Measurements from ENCODE around the gene VPS9D1.

The VPS9D1 gene

GRCh38 chr16:89742948-89743347 lies 22.2 kb upstream of the VPS9D1 start:
- no peak for TF ChIP-seq CTCF (IDR thresholded peaks at IDR 0.05)
- Mint-ChIP-seq H3K27ac (peak overlapping the region; percentile 91), H3K9me3 (no peaks in the 10 kb centered on the region), H3K36me3 (ENCODE audit: low read depth) (peaks cover 39% of the 10 kb centered on the region), H3K4me3 (no peak overlapping the region), H3K27me3 (ENCODE audit: low read depth, poor library complexity) (no peaks in the 10 kb centered on the region), H3K4me1 (no peaks in the 10 kb centered on the region)
- no peak for DNase-seq

GRCh38 chr16:89741342-89742014 lies 20.8 kb upstream of the VPS9D1 start:
- no peak overlapping the region for H3K4me3 Mint-ChIP-seq

GRCh38 chr16:89739383-89739782 lies 18.7 kb upstream of the VPS9D1 start:
- H3K36me3 Mint-ChIP-seq (ENCODE audit: low read depth), result peaks cover 60% of the 10 kb centered on the region
- no peaks in the 10 kb centered on the region for H3K4me1 Mint-ChIP-seq
- no peaks in the 10 kb centered on the region for H3K27me3 Mint-ChIP-seq (ENCODE audit: low read depth, poor library complexity)
- H3K27ac Mint-ChIP-seq, result no peak overlapping the region
- H3K4me3 Mint-ChIP-seq, result no peak overlapping the region
- TF ChIP-seq CTCF (IDR thresholded peaks at IDR 0.05), result no peak
- H3K9me3 Mint-ChIP-seq, result no peaks in the 10 kb centered on the region
- DNase-seq, result no peak

More at GRCh38 chr16:89741342-89742014, 20.8 kb upstream of the VPS9D1 start:
- Mint-ChIP-seq H3K36me3 (ENCODE audit: low read depth) (peaks cover 50% of the 10 kb centered on the region), H3K4me1 (no peaks in the 10 kb centered on the region), H3K27ac (peak overlapping the region; percentile 39), H3K9me3 (no peaks in the 10 kb centered on the region), H3K27me3 (ENCODE audit: low read depth, poor library complexity) (no peaks in the 10 kb centered on the region)
- no peak for DNase-seq
- TF ChIP-seq CTCF (IDR thresholded peaks at IDR 0.05), result no peak

- peaks cover 64% of the 10 kb centered on the region for H3K36me3 Mint-ChIP-seq (ENCODE audit: low read depth)
- H3K27me3 Mint-ChIP-seq (ENCODE audit: low read depth, poor library complexity), result no peaks in the 10 kb centered on the region
Observed at GRCh38 chr16:89738538-89739317, 18.0 kb upstream of the VPS9D1 start.

GRCh38 chr16:89738072-89738377 lies 17.3 kb upstream of the VPS9D1 start:
- DNase-seq, result no peak
- Mint-ChIP-seq H3K4me3 (no peak overlapping the region), H3K9me3 (no peaks in the 10 kb centered on the region), H3K27me3 (ENCODE audit: low read depth, poor library complexity) (no peaks in the 10 kb centered on the region), H3K27ac (no peak overlapping the region), H3K36me3 (ENCODE audit: low read depth) (peaks cover 67% of the 10 kb centered on the region), H3K4me1 (no peaks in the 10 kb centered on the region)
- TF ChIP-seq CTCF (IDR thresholded peaks at IDR 0.05), result no peak

More at GRCh38 chr16:89738538-89739317, 18.0 kb upstream of the VPS9D1 start:
- H3K9me3 Mint-ChIP-seq, result no peaks in the 10 kb centered on the region
- DNase-seq, result no peak
- no peaks in the 10 kb centered on the region for H3K4me1 Mint-ChIP-seq
- TF ChIP-seq CTCF (IDR thresholded peaks at IDR 0.05), result no peak
- H3K4me3 Mint-ChIP-seq, result no peak overlapping the region
- H3K27ac Mint-ChIP-seq, result peak overlapping the region; percentile 69
